Gastroesophageal sphincter (tissue), 4 donors: ENCODE measurements around the gene PCDHGA1. TPM values are rescaled to one million over a fixed set of nuclear protein-coding genes. Genes with fewer than 3 reads are reported as not detected.
"Not testable (repeated sequence)": the region's sequence is repeated elsewhere in the genome, so short reads cannot be mapped to it uniquely, and the experiment has no call there.

Experiments
- ATAC-seq: fragments of 150-250 bp; one replicate; pipeline ENCODE4 v1.9.1; 2016; ENCODE audit warnings: mild to moderate bottlenecking, moderate library complexity
- H3K27ac ChIP-seq, 4 donors: fragments of 200-600 bp; sonication (generic) in 3 of 4; 1 replicate in 3 of 4; 2 replicates in 1 of 4; pipeline ENCODE4 v1.5.1; 2016 to 2019
- H3K27me3 ChIP-seq: fragments of 200-600 bp; sonication (generic); one replicate; pipeline ENCODE4 v1.5.1; 2019
- H3K36me3 ChIP-seq, 2 donors: fragments of 200-600 bp; sonication (generic); one replicate each; pipeline ENCODE4 v1.5.1; 2019; ENCODE audit warnings: control low read depth in 1 of 2
- H3K4me1 ChIP-seq, 3 donors: fragments of 200-600 bp; sonication (generic); 1 replicate in 2 of 3; 2 replicates in 1 of 3; pipeline ENCODE4 v1.5.1; 2016 to 2019; ENCODE audit warnings: control low read depth in 2 of 3
- H3K4me3 ChIP-seq, 2 donors: fragments of 200-600 bp; sonication (generic); one replicate each; pipeline ENCODE4 v1.5.1; 2019; ENCODE audit warnings: mild to moderate bottlenecking in 1 of 2, moderate library complexity in 1 of 2
- H3K9me3 ChIP-seq, 3 donors: fragments of 200-600 bp; sonication (generic); one replicate each; pipeline ENCODE4 v1.5.1; 2017 to 2019; ENCODE audit warnings: control low read depth in 2 of 3
- CTCF ChIP-seq, 4 experiments: fragments of 200-600 bp in 2 of 4; fragments of 450-650 bp in 2 of 4; sonication (generic) in 1 of 4; IDR thresholded peaks; one replicate each; pipeline ENCODE4 v1.5.1; 2017 to 2019; ENCODE audit warnings: antibody characterized with exemption in 4 of 4, mild to moderate bottlenecking in 2 of 4, moderate library complexity in 2 of 4
- EP300 ChIP-seq: sonication (generic); formaldehyde crosslinking; IDR thresholded peaks from one replicate; pipeline ENCODE4 v1.6.1; 2017; ENCODE audit warnings: antibody characterized with exemption, mild to moderate bottlenecking
- POLR2A ChIP-seq, 2 donors: fragments of 450-650 bp; IDR thresholded peaks; one replicate each; pipeline ENCODE4 v1.6.1; 2017; ENCODE audit warnings: antibody characterized with exemption in 2 of 2, mild to moderate bottlenecking in 2 of 2, moderate library complexity in 1 of 2
- POLR2AphosphoS5 ChIP-seq: sonication (generic); formaldehyde crosslinking; IDR thresholded peaks from one replicate; pipeline ENCODE4 v1.6.1; 2017; ENCODE audit warnings: antibody characterized with exemption
- WGBS, 2 donors: methylation state at CpG; one replicate each; pipeline ENCODE4 v1.1.5; 2018; ENCODE audit warnings: low coverage in 1 of 2; 5-methylcytosine and 5-hydroxymethylcytosine counted together
- total RNA-seq, 4 donors: library from RNA; depleted of rRNA; stranded (reverse); fragments of >200 nt; gene quantifications; one replicate each; pipeline ENCODE4 v1.1.0, GENCODE V29; 2016

PCDHGA1 gene
- 1 to 10 TPM in 2 of 4 donors, under 1 TPM in 2; 0.67 to 1.3 (median 1.1) TPM for total RNA-seq

GRCh38 chr5:141330299-141331080 is at the start of gene PCDHGA1:
TSS of gene PCDHGA1 (plus strand) at chr5:141330514.
- Histone ChIP-seq H3K27ac (no peak within 1 kb of the TSS), H3K4me3 (no peak within 1 kb of the TSS), H3K9me3 (peaks cover 0 to 86% (median 0%) of the 10 kb centered on the region in 3 donors), H3K4me1 (peaks cover 0 to 7% (median 0%) of the 10 kb centered on the region in 3 donors), H3K27me3 (peaks cover 27% of the 10 kb centered on the region), H3K36me3 (peaks cover 0 to 8% of the 10 kb centered on the region in 2 donors)
- TF ChIP-seq POLR2A (IDR thresholded peaks at IDR 0.05) (no peak), EP300 (no peak), POLR2AphosphoS5 (no peak), CTCF (IDR thresholded peaks at IDR 0.05) (no peak)
- no peak for ATAC-seq
- 15 to 32% methylated on average over 9 to 17 of the region's 21 CpGs for WGBS, 2 donors

GRCh38 chr5:141298376-141298775 is 31.9 kb upstream of the PCDHGA1 start:
- peaks cover 0 to 31% of the 10 kb centered on the region in 2 donors for H3K36me3 ChIP-seq
- TF ChIP-seq POLR2AphosphoS5 (no peak), CTCF (IDR thresholded peaks at IDR 0.05) (no peak), POLR2A (IDR thresholded peaks at IDR 0.05) (no peak), EP300 (no peak)
- no peaks in the 10 kb centered on the region for H3K27me3 ChIP-seq
- H3K4me3 ChIP-seq: no peak overlapping the region
- WGBS, 2 donors: 83 to 87% methylated on average over 4 of the region's 4 CpGs
- H3K4me1 ChIP-seq: no peaks in the 10 kb centered on the region
- ATAC-seq: no peak
- no peak overlapping the region for H3K27ac ChIP-seq
- peaks cover 0 to 100% (median 0%) of the 10 kb centered on the region in 3 donors for H3K9me3 ChIP-seq

- Histone ChIP-seq H3K36me3 (peaks cover 0 to 21% of the 10 kb centered on the region in 2 donors), H3K4me1 (no peaks in the 10 kb centered on the region), H3K27ac (no peak within 1 kb of the TSS), H3K4me3 (no peak within 1 kb of the TSS), H3K9me3 (peaks cover 0 to 100% (median 0%) of the 10 kb centered on the region in 3 donors), H3K27me3 (no peaks in the 10 kb centered on the region)
- no peak for TF ChIP-seq CTCF (IDR thresholded peaks at IDR 0.05)
- no peak for TF ChIP-seq EP300
- 13% methylated on average over 3 of the region's 36 CpGs; no CpG with 5 or more reads in 1 of the 2 donors for WGBS, 2 donors
- ATAC-seq: no peak
Observed at GRCh38 chr5:141303756-141304155, 26.6 kb upstream of the PCDHGA1 start, which contains the start of gene SLC25A2. TSS of gene SLC25A2 (minus strand) at chr5:141304049. CDS start at chr5:141303865, 184 bp downstream.

DNA sequence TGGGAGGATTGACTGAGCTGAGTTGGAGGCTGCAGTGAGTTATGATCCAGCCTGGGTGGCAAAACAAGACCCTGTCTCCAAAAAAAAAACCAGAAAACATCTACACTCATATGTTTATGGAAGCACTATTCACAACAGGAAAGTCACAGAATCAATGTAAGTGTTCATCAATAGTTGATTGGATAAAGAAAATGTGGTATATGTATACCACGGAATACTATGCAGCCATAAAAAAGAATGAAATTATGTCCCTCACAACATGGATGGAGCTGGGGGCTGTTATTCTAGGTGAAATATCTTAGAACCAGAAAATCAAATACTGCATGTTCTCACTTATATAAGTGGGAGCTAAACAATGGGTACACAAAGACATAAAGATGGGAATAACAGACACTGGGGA is 23.7 kb upstream of the PCDHGA1 start:
- Histone ChIP-seq H3K36me3 (peaks cover 0 to 23% of the 10 kb centered on the region in 2 donors), H3K4me3 (no peak overlapping the region), H3K9me3 (peaks cover 0 to 100% (median 0%) of the 10 kb centered on the region in 3 donors), H3K27me3 (no peaks in the 10 kb centered on the region), H3K27ac (no peak overlapping the region), H3K4me1 (no peaks in the 10 kb centered on the region)
- TF ChIP-seq EP300 (no peak), CTCF (IDR thresholded peaks at IDR 0.05) (no peak), POLR2A (IDR thresholded peaks at IDR 0.05) (no peak), POLR2AphosphoS5 (no peak)
- ATAC-seq: no peak
- 83 to 90% methylated on average over 1 of the region's 1 CpG for WGBS, 2 donors

DNA sequence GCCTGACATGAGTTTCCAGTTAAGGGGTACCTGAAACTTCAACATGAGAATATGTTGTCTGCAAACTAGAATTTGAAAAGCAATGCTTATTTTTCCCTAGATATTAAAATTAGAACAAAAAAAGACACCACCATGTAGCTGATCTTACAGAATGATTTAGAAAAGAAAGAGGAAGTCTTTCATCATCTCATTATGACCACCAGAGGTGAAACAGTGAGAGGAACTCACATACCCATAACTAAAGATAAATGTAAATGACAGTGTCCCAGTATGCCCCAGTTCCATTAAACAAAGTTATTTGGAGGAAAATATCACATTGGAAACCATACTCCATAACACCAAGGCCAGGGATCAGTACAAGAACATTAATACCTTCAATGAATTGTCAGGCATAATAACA is 16.6 kb upstream of the PCDHGA1 start:
- peaks cover 0 to 67% of the 10 kb centered on the region in 2 donors for H3K36me3 ChIP-seq
- H3K4me3 ChIP-seq: no peak overlapping the region
- TF ChIP-seq EP300 (no peak), CTCF (IDR thresholded peaks at IDR 0.05) (no peak), POLR2AphosphoS5 (no peak), POLR2A (IDR thresholded peaks at IDR 0.05) (no peak)
- peaks cover 0 to 100% (median 4%) of the 10 kb centered on the region in 3 donors for H3K9me3 ChIP-seq
- H3K27me3 ChIP-seq: no peaks in the 10 kb centered on the region
- no peak for ATAC-seq
- H3K27ac ChIP-seq: no peak overlapping the region
- no peaks in the 10 kb centered on the region for H3K4me1 ChIP-seq

GRCh38 chr5:141316963-141317362 is 13.4 kb upstream of the PCDHGA1 start:
- Histone ChIP-seq H3K36me3 (peaks cover 0 to 75% of the 10 kb centered on the region in 2 donors), H3K9me3 (peaks cover 2 to 92% (median 10%) of the 10 kb centered on the region in 3 donors), H3K4me1 (peaks cover 0 to 12% (median 0%) of the 10 kb centered on the region in 3 donors)
- H3K4me3 ChIP-seq, ATAC-seq, H3K27me3 ChIP-seq, H3K27ac ChIP-seq: not testable (repeated sequence)
- 77 to 90% methylated on average over 2 to 4 of the region's 4 CpGs for WGBS, 2 donors
